Activated gamma-delta T cell treated with anti-CD3 and anti-CD28 coated beads, Interleukin-2, amount 50 U/mL, for 16 hours (primary cell): ENCODE results near the gene ARHGAP32.
"Not testable (repeated sequence)": the region's sequence is repeated elsewhere in the genome, so short reads cannot be mapped to it uniquely, and the experiment has no call there.

Experiments used
- DNase-seq: peaks from one replicate; pipeline ENCODE4 v3.0.0-alpha.2; 2020; ENCODE audit warnings: low read depth

ARHGAP32 gene

DNA sequence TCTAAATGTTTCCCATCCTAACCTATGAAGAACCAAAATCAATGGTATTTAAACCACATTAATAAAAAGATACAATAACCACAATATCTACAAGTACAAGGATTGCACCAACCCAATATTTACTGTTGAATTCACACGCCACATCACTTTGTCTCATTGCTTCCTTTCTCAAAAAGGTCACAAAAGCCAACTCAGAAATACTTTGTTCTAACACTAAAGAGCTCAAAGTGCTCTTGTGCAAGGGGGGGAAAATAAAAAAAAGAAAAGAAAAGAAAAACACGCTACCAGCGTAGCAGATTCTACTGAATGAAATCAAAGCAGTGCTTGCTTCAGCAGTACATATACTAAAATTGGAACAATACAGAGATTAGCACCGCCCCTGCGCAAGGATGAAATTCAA lies 10.5 kb upstream of the ARHGAP32 start:
- DNase-seq = no peak

GRCh38 chr11:129195682-129196081 lies 3.6 kb upstream of the ARHGAP32 start:
- DNase-seq = no peak

DNA sequence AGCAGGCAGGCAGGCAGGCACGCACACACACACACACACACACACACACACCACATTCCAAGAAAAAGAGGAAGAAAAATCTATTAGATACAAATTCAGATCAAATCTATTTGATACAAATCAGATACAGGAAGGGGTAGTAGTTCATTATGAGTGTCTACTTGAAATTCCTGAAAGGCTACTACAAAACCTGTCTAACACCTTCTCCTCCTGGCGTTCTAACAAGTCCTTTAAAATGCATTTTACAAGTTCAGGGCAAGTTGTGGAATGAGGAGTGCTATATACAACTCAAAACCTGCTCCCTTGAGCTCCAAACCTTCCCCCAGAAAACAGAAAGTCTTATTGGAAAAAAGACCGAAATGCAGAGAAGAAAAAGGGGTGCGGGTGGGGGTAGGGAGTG lies 476 bp downstream of the ARHGAP32 start:
- DNase-seq = no peak

DNA sequence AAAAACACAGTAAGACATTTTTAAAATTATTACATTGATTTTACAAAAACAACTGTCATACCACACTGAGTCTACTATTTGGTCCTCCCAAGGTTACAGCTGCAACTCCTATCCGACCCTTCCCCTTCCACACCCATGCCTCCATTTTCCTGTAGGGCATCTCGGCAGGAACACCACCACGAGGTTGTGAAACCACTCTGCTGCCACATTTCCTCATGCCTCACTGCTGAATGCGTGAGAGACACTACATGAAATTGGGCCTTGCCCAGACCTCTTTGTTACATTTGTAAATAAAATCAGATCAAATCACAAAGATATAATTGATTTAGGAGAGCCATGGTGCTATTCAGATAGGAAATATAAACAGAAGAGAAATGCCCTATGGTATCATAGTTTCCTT lies 2.0 kb downstream of the ARHGAP32 start:
- no peak for DNase-seq

DNA sequence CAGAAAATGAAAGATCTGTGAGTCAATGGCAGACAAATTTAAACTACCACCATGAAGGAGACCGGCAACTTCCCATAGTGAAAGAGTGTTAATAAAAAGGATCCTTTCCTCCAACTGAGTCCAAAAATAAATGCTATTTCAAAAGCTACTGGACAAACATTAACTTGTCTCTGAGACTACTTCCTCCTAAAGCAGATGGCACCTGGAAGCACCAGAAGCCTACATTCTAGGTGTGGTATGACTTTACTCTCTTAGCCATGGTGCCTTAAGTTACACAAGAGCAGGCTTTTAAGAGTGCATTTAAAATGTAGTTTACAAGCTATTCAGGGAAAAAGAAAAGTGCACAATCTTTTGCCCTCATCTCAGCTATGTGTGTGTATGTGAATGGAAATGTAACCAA lies 2.5 kb downstream of the ARHGAP32 start:
- no peak for DNase-seq

DNA sequence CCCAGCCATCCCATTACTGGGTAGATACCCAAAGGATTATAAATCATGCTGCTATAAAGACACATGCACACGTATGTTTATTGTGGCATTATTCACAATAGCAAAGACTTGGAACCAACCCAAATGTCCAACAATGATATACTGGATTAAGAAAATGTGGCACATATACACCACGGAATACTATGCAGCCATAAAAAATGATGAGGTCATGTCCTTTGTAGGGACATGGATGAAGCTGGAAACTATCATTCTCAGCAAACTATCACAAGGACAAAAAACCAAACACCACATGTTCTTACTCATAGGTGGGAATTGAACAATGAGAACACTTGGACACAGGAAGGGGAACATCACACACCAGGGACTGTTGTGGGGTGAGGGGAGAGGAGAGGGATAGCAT lies 7.0 kb downstream of the ARHGAP32 start:
- DNase-seq = not testable (repeated sequence)

DNA sequence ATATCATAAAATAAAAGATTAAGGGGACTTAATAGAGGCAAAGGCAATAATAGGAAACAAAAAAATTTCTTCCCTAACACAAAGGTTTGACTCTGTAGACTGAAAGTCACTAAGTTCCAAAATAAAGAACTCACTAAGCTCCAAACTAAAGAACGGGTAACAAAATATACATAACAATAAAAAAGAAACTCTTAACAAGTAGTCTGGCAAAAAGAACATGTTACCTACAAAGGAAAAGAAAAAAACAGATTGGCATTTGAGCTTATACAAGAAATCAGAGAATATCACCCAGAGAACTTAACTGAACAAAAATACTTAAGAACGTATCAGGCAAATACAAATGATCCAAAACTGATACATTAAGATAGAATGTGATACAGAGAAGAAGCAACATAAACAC lies 7.5 kb downstream of the ARHGAP32 start:
- DNase-seq = no peak

GRCh38 chr11:129167315-129167714 lies 24.8 kb downstream of the ARHGAP32 start:
- no peak for DNase-seq

GRCh38 chr11:129163714-129164164 lies 28.4 kb downstream of the ARHGAP32 start:
- no peak for DNase-seq

DNA sequence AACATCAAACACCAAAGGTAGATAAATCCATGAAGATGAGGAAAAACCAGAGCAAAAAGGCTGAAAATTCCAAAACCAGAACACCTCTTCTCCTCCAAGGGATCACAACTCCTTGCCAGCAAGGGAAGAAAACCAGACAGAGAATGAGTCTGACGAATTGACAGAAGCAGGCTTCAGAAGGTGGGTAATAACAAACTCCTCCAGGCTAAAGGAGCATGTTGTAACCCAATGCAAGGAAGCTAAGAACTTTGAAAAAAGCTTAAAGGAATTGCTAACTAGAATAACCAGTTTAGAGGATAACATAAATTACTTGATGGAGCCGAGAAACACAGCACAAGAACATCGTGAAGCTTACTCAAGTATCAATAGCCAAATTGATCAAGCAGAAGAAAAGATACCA lies 35.0 kb downstream of the ARHGAP32 start:
- not testable (repeated sequence) for DNase-seq

- no peak for DNase-seq
These were observed 36.4 kb downstream of the ARHGAP32 start for GRCh38 chr11:129155745-129156144.

DNA sequence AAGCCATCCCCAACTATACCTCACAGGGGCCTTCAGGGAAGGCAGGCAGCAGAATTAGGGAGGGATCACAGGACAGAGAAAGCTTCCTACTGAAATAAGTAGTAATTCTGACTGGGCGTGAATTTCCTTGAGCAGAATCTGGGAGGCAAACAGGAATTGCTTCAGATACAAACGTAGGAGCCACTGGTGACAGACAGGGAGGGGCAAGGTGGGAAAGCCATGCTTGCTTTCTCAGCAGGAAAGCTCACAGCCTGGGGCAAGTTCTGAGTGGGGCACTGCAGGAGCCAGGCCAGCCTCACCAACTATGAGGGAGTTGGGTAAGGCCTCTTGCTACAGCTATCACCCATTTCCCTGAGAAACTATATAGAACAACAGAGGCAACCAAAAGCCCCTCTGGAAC lies 43.6 kb downstream of the ARHGAP32 start:
- no peak for DNase-seq

GRCh38 chr11:129146191-129146590 lies 45.9 kb downstream of the ARHGAP32 start:
- DNase-seq = no peak

DNA sequence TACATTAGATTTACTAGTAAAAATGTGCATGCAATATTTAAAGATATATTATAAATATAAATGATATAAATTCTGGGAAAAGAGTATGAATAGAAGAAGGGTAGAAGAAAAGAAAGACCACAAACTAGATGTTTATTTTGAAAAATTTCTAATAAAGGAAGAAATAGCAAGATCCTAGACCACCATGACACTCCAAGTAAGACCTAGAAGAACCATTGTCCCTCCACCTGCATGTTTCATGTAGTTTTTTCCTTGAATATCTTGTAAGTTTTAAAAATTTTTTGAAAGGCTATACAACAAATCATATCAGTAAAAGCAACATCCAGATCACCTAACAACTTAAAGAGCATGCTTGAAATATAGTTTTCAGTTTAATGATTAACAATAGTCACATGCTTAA lies 46.8 kb downstream of the ARHGAP32 start:
- DNase-seq = no peak

DNA sequence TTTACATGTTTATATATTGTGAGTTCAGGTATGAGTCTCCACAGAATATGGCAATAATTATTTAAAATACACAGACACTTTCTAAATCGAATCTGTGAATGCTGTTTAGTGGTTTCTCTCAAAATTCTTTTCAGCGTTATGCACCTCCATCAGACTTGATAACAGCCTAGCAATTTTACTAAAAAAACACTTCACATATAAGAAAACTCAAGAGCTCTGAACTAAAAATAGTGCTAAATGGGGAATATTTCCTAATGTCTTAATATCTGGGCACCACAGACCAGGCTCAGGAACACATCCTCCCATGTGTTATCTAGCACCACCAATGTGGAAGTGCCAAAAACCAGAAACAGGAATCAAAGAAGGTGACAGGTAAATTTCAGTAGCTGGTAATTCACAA lies 47.9 kb downstream of the ARHGAP32 start:
- DNase-seq = no peak

DNA sequence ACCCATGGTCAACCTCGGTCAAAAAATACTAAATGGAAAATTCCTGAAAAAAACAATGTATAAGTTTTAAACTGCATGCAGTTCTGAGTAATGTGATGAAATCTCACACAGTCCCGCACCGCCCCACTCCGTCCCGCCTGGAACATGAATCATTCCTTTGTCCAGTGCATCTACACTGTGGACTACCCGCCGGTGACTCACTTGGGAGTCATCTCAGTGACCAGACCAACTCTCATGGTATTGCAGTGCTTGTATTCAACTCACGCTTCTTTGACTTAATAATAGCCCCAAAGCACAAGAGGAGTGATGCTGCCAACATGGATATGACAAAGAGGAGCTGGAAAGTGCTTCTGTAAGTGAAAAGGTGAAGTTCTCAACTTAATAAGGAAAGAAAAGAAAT lies 48.8 kb downstream of the ARHGAP32 start:
- no peak for DNase-seq

- no peak for DNase-seq
These were observed 50.2 kb downstream of the ARHGAP32 start for GRCh38 chr11:129141748-129142523.

- DNase-seq = no peak
These were observed 60.8 kb downstream of the ARHGAP32 start for GRCh38 chr11:129131316-129131715.

DNA sequence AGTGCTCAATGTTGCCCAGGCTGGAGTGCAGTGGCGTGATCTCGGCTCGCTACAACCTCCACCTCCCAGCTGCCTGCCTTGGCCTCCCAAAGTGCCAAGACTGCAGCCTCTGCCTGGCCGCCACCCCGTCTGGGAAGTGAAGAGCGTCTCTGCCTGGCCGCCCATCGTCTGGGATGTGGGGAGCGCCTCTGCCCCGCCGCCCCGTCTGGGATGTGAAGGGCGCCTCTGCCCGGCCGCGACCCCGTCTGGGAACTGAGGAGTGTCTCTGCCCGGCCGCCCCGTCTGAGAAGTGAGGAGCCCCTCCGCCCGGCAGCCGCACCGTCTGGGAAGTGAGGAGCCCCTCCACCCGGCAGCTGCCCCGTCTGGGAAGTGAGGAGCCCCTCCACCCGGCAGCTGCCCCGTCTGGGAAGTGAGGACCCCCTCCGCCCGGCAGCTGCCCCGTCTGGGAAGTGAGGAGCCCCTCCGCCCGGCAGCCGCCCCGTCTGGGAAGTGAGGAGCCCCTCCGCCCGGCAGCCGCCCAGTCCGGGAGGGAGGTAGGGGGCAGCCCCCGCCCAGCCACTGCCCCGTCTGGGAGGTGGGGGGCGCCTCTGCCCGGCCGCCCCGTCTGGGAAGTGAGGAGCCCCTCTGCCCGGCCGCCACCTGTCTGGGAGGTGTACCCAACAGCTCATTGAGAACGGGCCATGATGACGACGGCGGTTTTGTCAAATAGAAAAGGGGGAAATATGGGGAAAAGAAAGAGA lies 63.1 kb downstream of the ARHGAP32 start:
- DNase-seq = not testable (repeated sequence)

GRCh38 chr11:129119036-129119435 lies 73.1 kb downstream of the ARHGAP32 start:
- DNase-seq = no peak

DNA sequence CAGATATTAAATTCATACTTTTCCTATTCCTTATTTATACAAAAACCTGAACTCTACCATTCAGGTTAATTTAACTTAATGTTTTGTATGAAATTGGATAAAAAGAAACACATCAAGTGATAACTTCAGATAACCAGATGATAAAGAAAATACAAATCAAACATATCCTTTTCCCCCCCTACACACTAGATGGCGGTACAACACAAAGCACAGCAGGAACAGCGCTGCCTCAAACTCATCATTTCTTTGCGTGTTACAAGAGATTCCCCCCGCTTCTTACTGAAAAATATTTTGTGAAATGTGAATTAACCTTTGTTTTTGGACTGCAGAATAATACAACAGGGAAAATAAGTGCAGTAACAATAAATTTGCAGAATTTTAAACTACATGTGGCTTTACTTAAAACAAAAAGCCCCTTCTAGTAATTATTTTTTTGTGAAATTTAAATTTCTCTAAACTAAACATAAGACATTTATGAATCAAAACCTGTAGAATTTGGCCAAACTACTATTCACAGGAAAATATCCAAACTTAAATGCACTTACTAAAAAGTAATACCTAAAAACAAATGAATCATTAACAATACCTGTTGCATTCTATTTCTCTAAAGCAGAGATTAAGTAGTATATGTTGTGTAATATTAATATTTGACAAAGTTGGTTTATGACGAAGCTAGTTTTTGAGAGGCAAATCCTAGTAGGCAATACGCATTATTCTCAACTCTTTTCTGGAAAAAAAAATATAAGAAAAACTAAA lies 74.4 kb downstream of the ARHGAP32 start:
- DNase-seq = peak; percentile 21

GRCh38 chr11:129115652-129116586 lies 76.2 kb downstream of the ARHGAP32 start:
- no peak for DNase-seq
